Measurements from ENCODE around the gene PXDN.

The PXDN gene

GRCh38 chr2:1752751-1753150 lies 8.4 kb upstream of the PXDN start:
- Mint-ChIP-seq H3K4me3 (no peak overlapping the region), H3K27ac (no peak overlapping the region), H3K36me3 (ENCODE audit: low read depth) (no peaks in the 10 kb centered on the region), H3K27me3 (peaks cover 2% of the 10 kb centered on the region), H3K9me3 (peaks cover 31% of the 10 kb centered on the region), H3K4me1 (ENCODE audit: low read depth) (no peaks in the 10 kb centered on the region)
- intact Hi-C loops (cut with micrococcal nuclease), result no loop called here

GRCh38 chr2:1751767-1752725 lies 7.7 kb upstream of the PXDN start:
- intact Hi-C loops (cut with micrococcal nuclease), result no loop called here
- Mint-ChIP-seq H3K4me1 (ENCODE audit: low read depth) (no peaks in the 10 kb centered on the region), H3K27me3 (peaks cover 2% of the 10 kb centered on the region), H3K4me3 (no peak overlapping the region), H3K36me3 (ENCODE audit: low read depth) (no peaks in the 10 kb centered on the region), H3K9me3 (peaks cover 31% of the 10 kb centered on the region), H3K27ac (no peak overlapping the region)

- H3K36me3 Mint-ChIP-seq (ENCODE audit: low read depth), result no peaks in the 10 kb centered on the region
- no peaks in the 10 kb centered on the region for H3K4me1 Mint-ChIP-seq (ENCODE audit: low read depth)
- no peak overlapping the region for H3K4me3 Mint-ChIP-seq
- H3K27me3 Mint-ChIP-seq, result peaks cover 8% of the 10 kb centered on the region
- H3K9me3 Mint-ChIP-seq, result peaks cover 24% of the 10 kb centered on the region
- H3K27ac Mint-ChIP-seq, result no peak overlapping the region
- intact Hi-C loops (cut with micrococcal nuclease), result no loop called here
Observed at GRCh38 chr2:1750933-1751766, 6.8 kb upstream of the PXDN start.

GRCh38 chr2:1750270-1750932 lies 6.1 kb upstream of the PXDN start:
- intact Hi-C loops (cut with micrococcal nuclease), result no loop called here
- Mint-ChIP-seq H3K27ac (no peak overlapping the region), H3K4me1 (ENCODE audit: low read depth) (no peaks in the 10 kb centered on the region), H3K36me3 (ENCODE audit: low read depth) (no peaks in the 10 kb centered on the region), H3K4me3 (no peak overlapping the region), H3K27me3 (peaks cover 15% of the 10 kb centered on the region), H3K9me3 (peaks cover 16% of the 10 kb centered on the region)

GRCh38 chr2:1749489-1750119 lies 5.3 kb upstream of the PXDN start:
- Mint-ChIP-seq H3K36me3 (ENCODE audit: low read depth) (no peaks in the 10 kb centered on the region), H3K27ac (no peak overlapping the region), H3K4me3 (no peak overlapping the region), H3K9me3 (peaks cover 8% of the 10 kb centered on the region), H3K4me1 (ENCODE audit: low read depth) (no peaks in the 10 kb centered on the region), H3K27me3 (peaks cover 23% of the 10 kb centered on the region)
- intact Hi-C loops (cut with micrococcal nuclease), result no loop called here

GRCh38 chr2:1748741-1749488 lies 4.6 kb upstream of the PXDN start:
- no peaks in the 10 kb centered on the region for H3K4me1 Mint-ChIP-seq (ENCODE audit: low read depth)
- no peak overlapping the region for H3K4me3 Mint-ChIP-seq
- H3K36me3 Mint-ChIP-seq (ENCODE audit: low read depth), result no peaks in the 10 kb centered on the region
- intact Hi-C loops (cut with micrococcal nuclease), result no loop called here
- H3K27me3 Mint-ChIP-seq, result peaks cover 25% of the 10 kb centered on the region
- H3K27ac Mint-ChIP-seq, result no peak overlapping the region
- peaks cover 1% of the 10 kb centered on the region for H3K9me3 Mint-ChIP-seq

GRCh38 chr2:1748176-1748740 lies 3.9 kb upstream of the PXDN start:
- Mint-ChIP-seq H3K36me3 (ENCODE audit: low read depth) (no peaks in the 10 kb centered on the region), H3K9me3 (no peaks in the 10 kb centered on the region), H3K27ac (no peak overlapping the region), H3K27me3 (peaks cover 27% of the 10 kb centered on the region), H3K4me1 (ENCODE audit: low read depth) (no peaks in the 10 kb centered on the region), H3K4me3 (no peak overlapping the region)
- intact Hi-C loops (cut with micrococcal nuclease), result no loop called here

- Mint-ChIP-seq H3K4me3 (no peak overlapping the region), H3K36me3 (ENCODE audit: low read depth) (no peaks in the 10 kb centered on the region), H3K4me1 (ENCODE audit: low read depth) (no peaks in the 10 kb centered on the region), H3K9me3 (no peaks in the 10 kb centered on the region), H3K27me3 (peaks cover 35% of the 10 kb centered on the region), H3K27ac (no peak overlapping the region)
- intact Hi-C loops (cut with micrococcal nuclease), result no loop called here
Observed at GRCh38 chr2:1747065-1747941, 3.0 kb upstream of the PXDN start.

GRCh38 chr2:1746174-1747064 lies 2.1 kb upstream of the PXDN start:
- H3K27me3 Mint-ChIP-seq, result peaks cover 42% of the 10 kb centered on the region
- H3K9me3 Mint-ChIP-seq, result no peaks in the 10 kb centered on the region
- H3K27ac Mint-ChIP-seq, result no peak overlapping the region
- no peaks in the 10 kb centered on the region for H3K4me1 Mint-ChIP-seq (ENCODE audit: low read depth)
- no peak overlapping the region for H3K4me3 Mint-ChIP-seq
- no peaks in the 10 kb centered on the region for H3K36me3 Mint-ChIP-seq (ENCODE audit: low read depth)
- intact Hi-C loops (cut with micrococcal nuclease), result no loop called here

GRCh38 chr2:1745171-1746023 lies 1.1 kb upstream of the PXDN start:
- Mint-ChIP-seq H3K27ac (no peak overlapping the region), H3K4me3 (no peak overlapping the region), H3K4me1 (ENCODE audit: low read depth) (no peaks in the 10 kb centered on the region), H3K36me3 (ENCODE audit: low read depth) (no peaks in the 10 kb centered on the region), H3K27me3 (peaks cover 44% of the 10 kb centered on the region), H3K9me3 (no peaks in the 10 kb centered on the region)
- intact Hi-C loops (cut with micrococcal nuclease), result no loop called here

- H3K36me3 Mint-ChIP-seq (ENCODE audit: low read depth), result no peaks in the 10 kb centered on the region
- H3K4me3 Mint-ChIP-seq, result no peak overlapping the region
- no peak overlapping the region for H3K27ac Mint-ChIP-seq
- H3K9me3 Mint-ChIP-seq, result no peaks in the 10 kb centered on the region
- intact Hi-C loops (cut with micrococcal nuclease), result no loop called here
- H3K27me3 Mint-ChIP-seq, result peaks cover 44% of the 10 kb centered on the region
- H3K4me1 Mint-ChIP-seq (ENCODE audit: low read depth), result no peaks in the 10 kb centered on the region
Observed at GRCh38 chr2:1744151-1744445, 217 bp downstream of the PXDN start.

Data from dendritic cell treated with granulocyte-macrophage colony-stimulating factor and Interleukin-4, amounts not matched to agents 40 ng/mL and 50 ng/mL, for 4 days (primary cell).